Astrocyte of the cerebellum (primary cell): Measurements from ENCODE around the gene KLF15.

Source experiments
- DNase-seq: peaks from one replicate; pipeline ENCODE4 v3.0.0-alpha.2; 2011; ENCODE audit warnings: low read depth
- H3K4me3 ChIP-seq: 2 replicates; pipeline ENCODE4 v1.5.1; 2011; ENCODE audit warnings: mild to moderate bottlenecking, low read depth, low read length, moderate library complexity
- CTCF ChIP-seq: IDR thresholded peaks from 2 replicates; pipeline ENCODE4 v1.5.1; 2012; ENCODE audit warnings: low read length, low read depth, moderate library complexity, mild to moderate bottlenecking; ENCODE audit errors: missing control alignments
- in situ Hi-C: cut with HindIII; loops from 2 replicates; pipeline ENCODE4 v1.10.0; 2017; ENCODE audit warnings: low sequenced_read_pairs

KLF15 gene

DNA sequence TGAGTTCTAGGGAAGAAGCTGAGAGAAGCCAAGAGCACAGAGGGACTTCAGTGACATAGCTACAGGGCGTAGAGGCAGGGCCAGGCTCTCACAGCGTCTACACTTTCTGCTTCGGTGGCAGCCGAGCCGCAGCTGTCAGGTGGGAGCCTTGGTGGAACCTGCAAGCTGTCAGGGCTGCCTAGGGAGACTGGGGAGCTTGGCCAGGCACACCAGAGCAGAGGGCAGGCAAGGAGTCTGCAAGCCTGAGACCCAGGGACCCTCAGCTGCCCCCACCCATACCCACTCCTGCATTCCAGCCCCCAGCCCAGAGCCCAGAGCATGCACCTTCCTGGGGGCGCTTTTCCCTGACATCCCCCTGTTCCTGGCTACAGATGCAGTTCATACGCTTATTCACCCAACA lies 13.4 kb upstream of the KLF15 start:
- in situ Hi-C loops, result no loop called here
- H3K4me3 ChIP-seq, result no peak overlapping the region
- no peak for DNase-seq
- TF ChIP-seq CTCF, result no peak

DNA sequence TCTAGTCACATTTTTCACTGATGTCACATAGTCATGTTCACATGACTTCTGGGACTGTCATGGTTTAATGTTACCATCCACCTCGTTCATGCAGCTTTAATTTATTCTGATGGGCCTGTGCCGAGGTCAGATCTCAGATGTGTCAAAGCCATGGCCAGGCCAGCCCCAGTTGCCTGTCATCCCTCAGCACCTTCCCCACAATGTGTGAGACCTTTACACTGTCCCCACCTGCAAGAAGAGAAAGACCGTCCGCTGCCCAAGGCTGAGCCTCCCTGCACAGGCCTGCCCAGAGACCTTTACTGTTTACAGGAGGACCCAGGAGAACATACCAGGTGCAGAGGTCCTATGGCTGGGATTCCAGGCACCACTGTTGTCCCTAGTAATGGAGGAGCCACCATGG lies 12.8 kb upstream of the KLF15 start:
- in situ Hi-C loops, result no loop called here
- no peak for DNase-seq
- H3K4me3 ChIP-seq, result no peak overlapping the region
- no peak for TF ChIP-seq CTCF

DNA sequence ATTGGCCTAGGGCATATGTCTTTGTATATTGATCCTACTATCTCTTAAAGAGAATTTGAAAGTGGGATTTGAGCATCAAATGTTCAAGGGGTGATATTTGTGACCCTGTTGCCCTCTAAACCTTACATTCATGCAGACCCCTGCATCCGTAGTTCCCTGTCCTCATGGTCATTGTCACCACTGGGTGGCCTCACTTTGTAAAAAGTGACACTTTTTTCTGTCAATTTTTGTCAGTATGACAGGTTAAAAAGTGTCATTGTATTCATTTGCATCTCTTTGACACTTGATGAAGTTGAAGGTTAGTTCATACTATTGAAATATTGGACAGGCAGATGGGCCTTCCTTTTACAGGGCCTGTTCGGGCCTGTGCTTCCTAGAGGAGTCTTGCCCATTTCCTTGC lies 12.3 kb upstream of the KLF15 start:
- DNase-seq, result no peak
- no peak for TF ChIP-seq CTCF
- in situ Hi-C loops, result no loop called here
- no peak overlapping the region for H3K4me3 ChIP-seq

- no peak for DNase-seq
- in situ Hi-C loops, result no loop called here
- no peak overlapping the region for H3K4me3 ChIP-seq
- TF ChIP-seq CTCF, result no peak
Measured at GRCh38 chr3:126367316-126367805, 10.2 kb upstream of the KLF15 start.

DNA sequence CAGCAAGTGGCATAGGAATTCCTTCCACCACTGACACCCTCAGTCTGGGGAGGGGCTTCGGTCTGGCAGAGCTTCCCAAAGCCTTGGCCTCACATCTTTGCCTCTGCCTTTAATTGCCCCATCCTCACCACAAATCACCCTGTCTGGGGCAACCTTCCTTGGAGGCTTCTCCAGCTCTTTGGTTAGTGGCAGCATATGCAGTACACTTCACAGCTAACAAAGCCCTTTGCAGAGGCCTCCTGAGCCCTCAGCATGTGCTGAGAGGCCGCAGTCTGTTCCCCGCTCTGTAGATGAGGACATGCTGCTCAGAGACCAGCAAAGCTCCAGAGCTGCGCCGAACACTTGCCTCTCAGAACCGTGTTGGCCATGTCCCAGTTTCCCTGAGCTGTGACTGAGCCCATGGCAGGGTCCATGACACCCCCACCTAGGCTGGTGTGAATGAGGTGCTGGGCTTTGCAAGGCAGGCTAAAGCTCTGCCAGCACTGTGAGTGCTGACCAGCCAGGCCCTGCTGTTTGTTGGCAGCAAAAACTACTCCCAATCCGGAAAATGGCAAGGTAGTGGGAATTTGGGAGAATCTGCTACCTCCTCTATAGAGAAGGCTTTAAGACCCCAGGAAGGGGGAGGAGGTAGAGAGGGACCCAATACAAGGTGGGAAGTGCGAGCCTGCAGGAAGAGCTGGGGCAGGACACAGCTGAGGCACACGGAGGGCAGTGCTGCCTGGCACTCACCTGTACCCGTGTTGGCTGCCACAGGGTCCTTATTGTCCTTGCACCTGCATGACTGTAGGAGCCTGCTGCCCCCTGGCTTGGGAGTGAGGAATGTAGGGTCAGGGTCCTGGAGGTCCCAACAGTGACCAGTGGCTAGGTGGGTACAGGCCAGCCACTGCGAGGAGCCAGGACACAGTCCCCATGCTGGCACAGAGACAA lies 8.4 kb upstream of the KLF15 start:
- no peak overlapping the region for H3K4me3 ChIP-seq
- in situ Hi-C loops, result no loop called here
- DNase-seq, result no peak
- TF ChIP-seq CTCF, result no peak

DNA sequence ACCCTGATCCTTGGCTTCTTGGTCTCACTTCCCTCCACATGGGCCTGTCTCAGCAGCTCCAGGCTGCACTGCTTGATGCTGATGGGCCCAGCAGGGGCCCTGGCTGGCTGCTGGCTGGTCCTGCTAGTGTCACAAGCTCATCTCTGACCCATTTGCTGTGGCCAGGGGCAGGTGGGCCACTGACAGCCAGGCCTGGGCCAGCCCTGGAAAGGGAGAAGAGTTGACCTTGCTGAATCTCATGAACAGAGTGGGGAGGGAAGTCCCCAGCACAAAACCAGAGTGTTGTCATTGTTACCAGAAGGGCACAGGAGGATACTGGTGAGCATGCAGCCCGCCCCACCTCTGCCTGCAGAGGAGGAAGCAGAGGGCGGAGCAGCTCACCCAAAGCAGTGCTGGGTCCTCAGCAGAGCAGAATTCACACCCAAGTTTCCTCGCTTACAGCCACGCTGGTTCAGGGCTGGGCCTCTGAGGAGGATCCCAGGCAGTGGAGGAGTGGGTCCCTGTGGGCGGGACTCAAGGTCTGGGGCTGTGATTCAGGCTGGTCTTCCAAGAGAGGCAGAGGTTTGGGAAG lies 7.6 kb upstream of the KLF15 start:
- in situ Hi-C loops, result no loop called here
- no peak for TF ChIP-seq CTCF
- DNase-seq, result no peak
- no peak overlapping the region for H3K4me3 ChIP-seq
